CD4-positive, alpha-beta T cell treated with Interleukin-4 for 4 hours (primary cell): ENCODE results near the gene PLA2G2F.
A peak's percentile ranks its signal among the peaks of the same experiment; 100 is the strongest.

Source experiments
- DNase-seq: peaks from one replicate; pipeline ENCODE4 v3.0.0-alpha.2; 2020

The PLA2G2F gene

GRCh38 chr1:20192364-20192763, 53.2 kb downstream of the PLA2G2F start:
- no peak for DNase-seq

DNA sequence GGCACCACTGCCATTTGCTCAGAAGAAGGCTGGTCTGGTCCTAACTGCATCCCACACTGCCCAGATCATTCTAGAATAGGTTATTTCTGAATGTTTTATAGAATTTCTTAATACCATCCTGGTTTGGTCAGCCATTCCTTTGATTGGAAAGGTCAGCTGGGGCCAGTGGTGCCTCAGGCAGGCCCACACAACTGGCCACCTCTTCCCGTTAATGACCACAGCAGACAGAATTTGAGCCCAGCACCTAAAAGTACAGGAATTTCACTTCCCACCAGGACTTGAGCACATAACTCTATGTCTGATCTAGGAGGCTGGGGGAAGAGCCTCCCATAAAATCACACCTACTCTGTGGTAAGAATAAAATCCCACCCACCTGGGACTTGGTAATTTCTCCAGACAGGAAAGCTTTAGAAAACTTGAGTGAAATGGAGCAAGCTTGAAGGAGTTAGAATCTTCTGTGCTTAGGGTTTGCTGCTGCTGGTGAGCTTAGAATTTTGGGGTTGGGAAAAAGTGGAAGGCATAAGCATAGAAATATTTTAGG, 53.8 kb downstream of the PLA2G2F start:
- no peak for DNase-seq

GRCh38 chr1:20194224-20194623, 55.1 kb downstream of the PLA2G2F start:
- DNase-seq = no peak

DNA sequence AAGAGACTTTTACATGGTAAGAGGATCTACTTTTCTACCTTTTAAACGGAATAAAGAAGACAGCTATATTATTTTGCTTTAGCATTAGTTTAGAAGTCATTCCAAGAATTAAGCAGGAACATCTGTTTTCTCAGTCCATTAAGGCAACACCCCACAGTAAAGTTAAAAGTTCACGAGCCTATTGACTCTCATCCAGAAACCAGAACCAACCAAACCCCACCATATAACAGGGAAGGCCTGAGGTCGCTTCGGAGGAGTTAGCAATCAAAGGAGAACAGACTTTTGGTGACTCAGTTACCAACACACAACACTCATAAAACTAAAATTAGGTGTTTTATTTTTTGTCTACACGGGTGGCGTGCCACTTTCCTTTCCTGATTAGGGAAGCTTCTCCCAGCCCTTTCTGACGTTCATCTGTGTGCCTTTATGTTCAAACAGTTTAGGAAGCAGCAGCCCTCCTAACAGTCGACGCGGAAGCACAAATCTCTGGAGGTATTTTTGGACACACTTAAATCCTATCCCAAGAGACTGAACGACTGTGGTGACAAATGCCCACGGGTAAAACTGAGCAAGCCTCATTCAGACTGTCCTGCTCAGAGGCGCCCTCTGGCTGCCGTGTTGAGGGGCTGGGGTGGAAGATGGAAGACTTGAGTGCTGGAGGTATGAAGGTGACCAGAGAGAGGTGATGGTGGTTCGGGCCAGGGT, 55.8 kb downstream of the PLA2G2F start:
- DNase-seq = peak; percentile 64

DNA sequence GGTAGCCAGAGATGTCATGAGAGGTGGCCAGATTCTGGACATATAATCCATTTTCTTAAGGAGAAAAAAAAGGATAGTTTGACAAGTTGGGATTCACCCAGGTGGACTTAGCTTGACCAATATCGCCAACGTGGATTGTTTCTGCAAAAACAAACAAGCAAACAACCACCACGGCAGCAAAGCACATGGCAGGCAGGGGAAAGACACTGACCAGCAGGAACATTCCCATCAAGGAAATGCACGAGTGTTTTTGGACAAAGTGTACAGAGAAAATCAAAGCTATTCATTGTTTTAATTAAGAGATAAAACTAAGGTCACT, 56.3 kb downstream of the PLA2G2F start:
- DNase-seq = no peak

DNA sequence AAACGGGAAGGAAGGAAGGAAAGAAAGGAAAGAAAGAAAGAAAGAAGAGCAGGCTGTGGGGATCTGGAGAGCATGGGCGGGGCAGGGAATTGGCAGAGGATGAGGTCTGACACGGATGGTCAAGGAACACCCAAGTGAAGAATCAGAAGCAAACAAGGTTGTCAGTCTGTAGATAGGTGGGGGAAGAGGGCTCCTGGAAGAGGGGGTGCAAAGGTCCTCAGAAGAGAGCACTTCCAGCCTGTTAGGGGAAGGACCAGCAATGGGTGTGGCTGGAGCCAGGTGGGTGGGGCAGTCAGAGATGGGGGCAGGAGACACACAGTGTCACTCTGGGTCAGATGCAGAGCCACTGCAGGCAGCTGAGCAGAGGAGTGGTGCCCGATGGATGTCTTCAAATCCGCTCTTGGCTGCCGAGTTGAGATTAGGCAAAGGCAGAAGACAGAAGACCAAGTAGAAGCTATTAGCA, 58.2 kb downstream of the PLA2G2F start:
- no peak for DNase-seq

GRCh38 chr1:20198296-20198695, 59.2 kb downstream of the PLA2G2F start:
- DNase-seq = no peak

GRCh38 chr1:20198918-20199317, 59.8 kb downstream of the PLA2G2F start:
- no peak for DNase-seq

DNA sequence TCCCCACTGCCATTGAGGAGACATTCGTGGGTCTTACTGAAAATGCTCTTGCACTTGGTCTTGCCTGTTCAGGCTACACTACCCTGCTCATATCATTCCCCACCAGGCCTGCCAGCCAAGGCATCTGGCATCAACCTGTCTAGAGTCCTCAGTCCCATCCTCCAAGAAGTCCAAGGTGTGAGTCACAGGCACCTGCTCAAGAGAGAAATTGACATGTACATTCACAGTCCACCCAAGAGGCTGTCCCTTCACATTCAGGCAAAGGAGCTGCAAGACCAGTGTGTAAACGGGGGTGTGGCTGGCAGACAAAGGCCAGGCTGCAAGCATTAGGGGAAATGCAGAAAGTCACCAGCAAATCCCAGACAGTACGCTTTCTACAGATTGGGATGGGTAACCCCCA, 60.3 kb downstream of the PLA2G2F start:
- no peak for DNase-seq

DNA sequence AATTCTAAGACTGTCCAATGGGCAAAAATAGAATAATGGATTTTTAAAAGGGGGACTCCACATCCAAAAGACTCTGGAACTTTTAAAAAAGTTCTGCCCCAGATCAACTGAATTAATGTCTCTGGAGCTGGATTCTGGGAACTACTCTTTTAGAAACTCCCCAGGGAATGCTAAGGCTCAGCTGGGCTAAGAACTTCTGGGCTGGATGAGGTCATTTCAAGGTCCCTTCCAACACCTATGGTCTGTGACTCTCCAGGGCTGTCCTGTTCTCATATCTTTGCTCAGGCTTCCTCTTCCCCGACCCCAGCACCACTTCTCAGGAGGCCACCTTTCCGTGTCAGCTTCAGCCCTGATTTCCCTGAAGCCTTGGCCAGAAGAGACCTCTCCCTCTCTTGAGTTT, 60.7 kb downstream of the PLA2G2F start:
- DNase-seq = no peak
